Vagina (tissue), 2 donors: ENCODE data around the gene SCYL2. TPM values are rescaled to one million over a fixed set of nuclear protein-coding genes. Genes with fewer than 3 reads are reported as not detected.
A peak's percentile ranks its signal among the peaks of the same experiment; 100 is the strongest.

ENCODE experiments used
- DNase-seq, 2 donors: peaks; one replicate each; pipeline ENCODE4 v3.0.0-alpha.2; 2017; ENCODE audit errors: extremely low spot score in 2 of 2
- H3K27ac ChIP-seq: fragments of 200-600 bp; sonication (generic); one replicate; pipeline ENCODE4 v1.5.1; 2019
- H3K27me3 ChIP-seq: fragments of 200-600 bp; sonication (generic); one replicate; pipeline ENCODE4 v1.5.1; 2019
- H3K36me3 ChIP-seq, 2 donors: fragments of 200-600 bp; sonication (generic); one replicate each; pipeline ENCODE4 v1.5.1; 2017 to 2019
- H3K4me1 ChIP-seq: fragments of 200-600 bp; sonication (generic); one replicate; pipeline ENCODE4 v1.5.1; 2019
- H3K4me3 ChIP-seq, 2 donors: fragments of 200-600 bp; sonication (generic); 1 replicate in 1 of 2; 2 replicates in 1 of 2; pipeline ENCODE4 v1.5.1; 2016 to 2019
- H3K9me3 ChIP-seq: fragments of 200-600 bp; sonication (generic); one replicate; pipeline ENCODE4 v1.5.1; 2019
- POLR2A ChIP-seq, 2 donors: fragments of 450-650 bp; IDR thresholded peaks; one replicate each; pipeline ENCODE4 v1.6.1; 2017; ENCODE audit warnings: antibody characterized with exemption in 2 of 2, mild to moderate bottlenecking in 2 of 2, moderate library complexity in 2 of 2
- POLR2AphosphoS5 ChIP-seq, 2 donors: sonication (generic); formaldehyde crosslinking; IDR thresholded peaks; one replicate each; pipeline ENCODE4 v1.9.0; 2017; ENCODE audit warnings: antibody characterized with exemption in 2 of 2, mild to moderate bottlenecking in 2 of 2, low read depth in 1 of 2; ENCODE audit not compliant: insufficient read depth in 1 of 2
- intact Hi-C: fragments of 100-400 bp; cut with DNase I; formaldehyde crosslinking; loops from one replicate; pipeline ENCODE4 v1.15.1; 2023
- total RNA-seq: library from RNA; depleted of rRNA; stranded (reverse); fragments of >200 nt; gene quantifications from one replicate; pipeline ENCODE4 v1.2.3, GENCODE V29; 2016
- TF ChIP-seq, protein P1 (sequence below), 3 experiments: fragments of 450-650 bp in 2 of 3; fragments of 200-600 bp in 1 of 3; sonication (generic) in 1 of 3; IDR thresholded peaks; one replicate each; pipeline ENCODE4 v1.5.1; 2017 to 2019; ENCODE audit warnings: antibody characterized with exemption in 3 of 3, mild to moderate bottlenecking in 2 of 3, moderate library complexity in 2 of 3

The SCYL2 gene
- total RNA-seq, 1 donor from 2014 or later: 48.1 TPM

GRCh38 chr12:100360450-100360849 is 93.5 kb downstream of the SCYL2 start:
- H3K27ac ChIP-seq: no peak overlapping the region
- no peak for DNase-seq
- intact Hi-C loops: no loop called here
- H3K27me3 ChIP-seq: no peaks in the 10 kb centered on the region
- no peaks in the 10 kb centered on the region for H3K36me3 ChIP-seq
- TF ChIP-seq, protein P1, sequence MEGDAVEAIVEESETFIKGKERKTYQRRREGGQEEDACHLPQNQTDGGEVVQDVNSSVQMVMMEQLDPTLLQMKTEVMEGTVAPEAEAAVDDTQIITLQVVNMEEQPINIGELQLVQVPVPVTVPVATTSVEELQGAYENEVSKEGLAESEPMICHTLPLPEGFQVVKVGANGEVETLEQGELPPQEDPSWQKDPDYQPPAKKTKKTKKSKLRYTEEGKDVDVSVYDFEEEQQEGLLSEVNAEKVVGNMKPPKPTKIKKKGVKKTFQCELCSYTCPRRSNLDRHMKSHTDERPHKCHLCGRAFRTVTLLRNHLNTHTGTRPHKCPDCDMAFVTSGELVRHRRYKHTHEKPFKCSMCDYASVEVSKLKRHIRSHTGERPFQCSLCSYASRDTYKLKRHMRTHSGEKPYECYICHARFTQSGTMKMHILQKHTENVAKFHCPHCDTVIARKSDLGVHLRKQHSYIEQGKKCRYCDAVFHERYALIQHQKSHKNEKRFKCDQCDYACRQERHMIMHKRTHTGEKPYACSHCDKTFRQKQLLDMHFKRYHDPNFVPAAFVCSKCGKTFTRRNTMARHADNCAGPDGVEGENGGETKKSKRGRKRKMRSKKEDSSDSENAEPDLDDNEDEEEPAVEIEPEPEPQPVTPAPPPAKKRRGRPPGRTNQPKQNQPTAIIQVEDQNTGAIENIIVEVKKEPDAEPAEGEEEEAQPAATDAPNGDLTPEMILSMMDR (IDR thresholded peaks at IDR 0.05): no peak
- TF ChIP-seq POLR2A (IDR thresholded peaks at IDR 0.05) (no peak), POLR2AphosphoS5 (IDR thresholded peaks at IDR 0.05; ENCODE audit: insufficient read depth in 1 of 2, low read depth in 1 of 2) (no peak)
- H3K9me3 ChIP-seq: no peaks in the 10 kb centered on the region
- no peaks in the 10 kb centered on the region for H3K4me1 ChIP-seq
- H3K4me3 ChIP-seq: no peak overlapping the region

GRCh38 chr12:100364324-100364723 is 97.3 kb downstream of the SCYL2 start:
- Histone ChIP-seq H3K27me3 (no peaks in the 10 kb centered on the region), H3K27ac (no peak overlapping the region), H3K9me3 (no peaks in the 10 kb centered on the region), H3K4me1 (no peaks in the 10 kb centered on the region), H3K36me3 (no peaks in the 10 kb centered on the region), H3K4me3 (no peak overlapping the region)
- no peak for TF ChIP-seq POLR2A (IDR thresholded peaks at IDR 0.05)
- TF ChIP-seq, protein P1 (IDR thresholded peaks at IDR 0.05): no peak
- TF ChIP-seq POLR2AphosphoS5 (IDR thresholded peaks at IDR 0.05; ENCODE audit: insufficient read depth in 1 of 2, low read depth in 1 of 2): no peak
- peak in 1 of 2 donors; percentile 34 for DNase-seq
- intact Hi-C loops: no loop called here

GRCh38 chr12:100365411-100365810 is 98.4 kb downstream of the SCYL2 start:
- no peak for TF ChIP-seq POLR2A (IDR thresholded peaks at IDR 0.05)
- peak in 1 of 2 donors; percentile 76 for TF ChIP-seq POLR2AphosphoS5 (IDR thresholded peaks at IDR 0.05; ENCODE audit: insufficient read depth in 1 of 2, low read depth in 1 of 2)
- H3K4me1 ChIP-seq: no peaks in the 10 kb centered on the region
- no peaks in the 10 kb centered on the region for H3K27me3 ChIP-seq
- no peak for DNase-seq
- H3K36me3 ChIP-seq: no peaks in the 10 kb centered on the region
- H3K27ac ChIP-seq: no peak overlapping the region
- intact Hi-C loops: no loop called here
- no peaks in the 10 kb centered on the region for H3K9me3 ChIP-seq
- H3K4me3 ChIP-seq: no peak overlapping the region

- H3K4me1 ChIP-seq: no peaks in the 10 kb centered on the region
- no peaks in the 10 kb centered on the region for H3K9me3 ChIP-seq
- H3K27me3 ChIP-seq: no peaks in the 10 kb centered on the region
- TF ChIP-seq, protein P1 (IDR thresholded peaks at IDR 0.05): no peak
- TF ChIP-seq POLR2AphosphoS5 (IDR thresholded peaks at IDR 0.05; ENCODE audit: insufficient read depth in 1 of 2, low read depth in 1 of 2): no peak
- no peak for TF ChIP-seq POLR2A (IDR thresholded peaks at IDR 0.05)
- no peaks in the 10 kb centered on the region for H3K36me3 ChIP-seq
- intact Hi-C loops: no loop called here
- DNase-seq: no peak
- H3K27ac ChIP-seq: no peak overlapping the region
- no peak overlapping the region for H3K4me3 ChIP-seq
Observed at GRCh38 chr12:100368066-100368465, 101.1 kb downstream of the SCYL2 start.

DNA sequence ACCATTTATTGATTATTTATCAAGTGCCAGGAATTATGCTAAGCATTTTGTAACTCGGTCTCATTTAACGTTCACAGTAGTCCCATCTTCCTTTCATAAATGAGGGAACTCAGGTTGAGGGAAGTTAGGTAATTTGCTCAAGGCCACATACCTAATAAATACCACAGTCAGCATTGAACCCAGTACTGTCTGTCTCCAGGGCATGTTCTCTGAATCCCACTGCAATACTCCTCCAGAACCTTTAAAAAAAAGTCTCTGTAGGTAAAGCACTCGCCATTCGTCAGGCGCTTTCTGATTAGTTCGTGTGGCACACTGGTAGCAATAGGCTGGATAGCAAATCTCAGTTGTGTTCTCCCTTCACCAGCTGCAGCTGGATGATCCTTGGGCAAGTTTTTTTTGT is 104.2 kb downstream of the SCYL2 start:
- Histone ChIP-seq H3K4me1 (no peaks in the 10 kb centered on the region), H3K27me3 (no peaks in the 10 kb centered on the region), H3K9me3 (no peaks in the 10 kb centered on the region), H3K4me3 (no peak overlapping the region), H3K36me3 (no peaks in the 10 kb centered on the region), H3K27ac (no peak overlapping the region)
- DNase-seq: no peak
- intact Hi-C loops: no loop called here
- TF ChIP-seq POLR2A (IDR thresholded peaks at IDR 0.05) (no peak), POLR2AphosphoS5 (IDR thresholded peaks at IDR 0.05; ENCODE audit: insufficient read depth in 1 of 2, low read depth in 1 of 2) (no peak)

GRCh38 chr12:100372853-100373640 is 106.1 kb downstream of the SCYL2 start:
- Histone ChIP-seq H3K9me3 (no peaks in the 10 kb centered on the region), H3K27me3 (no peaks in the 10 kb centered on the region), H3K4me1 (no peaks in the 10 kb centered on the region), H3K36me3 (no peaks in the 10 kb centered on the region), H3K4me3 (no peak overlapping the region), H3K27ac (no peak overlapping the region)
- intact Hi-C loops: no loop called here
- no peak for DNase-seq
- TF ChIP-seq POLR2A (IDR thresholded peaks at IDR 0.05): no peak
- no peak for TF ChIP-seq POLR2AphosphoS5 (IDR thresholded peaks at IDR 0.05; ENCODE audit: insufficient read depth in 1 of 2, low read depth in 1 of 2)
- TF ChIP-seq, protein P1 (IDR thresholded peaks at IDR 0.05): no peak
